Measurements from ENCODE around the gene KIF18A.

- no peak for TF ChIP-seq SIN3A (IDR thresholded peaks at IDR 0.05; ENCODE audit: borderline replicate concordance, insufficient read depth, low read depth, low read length)
- TF ChIP-seq, protein P1, sequence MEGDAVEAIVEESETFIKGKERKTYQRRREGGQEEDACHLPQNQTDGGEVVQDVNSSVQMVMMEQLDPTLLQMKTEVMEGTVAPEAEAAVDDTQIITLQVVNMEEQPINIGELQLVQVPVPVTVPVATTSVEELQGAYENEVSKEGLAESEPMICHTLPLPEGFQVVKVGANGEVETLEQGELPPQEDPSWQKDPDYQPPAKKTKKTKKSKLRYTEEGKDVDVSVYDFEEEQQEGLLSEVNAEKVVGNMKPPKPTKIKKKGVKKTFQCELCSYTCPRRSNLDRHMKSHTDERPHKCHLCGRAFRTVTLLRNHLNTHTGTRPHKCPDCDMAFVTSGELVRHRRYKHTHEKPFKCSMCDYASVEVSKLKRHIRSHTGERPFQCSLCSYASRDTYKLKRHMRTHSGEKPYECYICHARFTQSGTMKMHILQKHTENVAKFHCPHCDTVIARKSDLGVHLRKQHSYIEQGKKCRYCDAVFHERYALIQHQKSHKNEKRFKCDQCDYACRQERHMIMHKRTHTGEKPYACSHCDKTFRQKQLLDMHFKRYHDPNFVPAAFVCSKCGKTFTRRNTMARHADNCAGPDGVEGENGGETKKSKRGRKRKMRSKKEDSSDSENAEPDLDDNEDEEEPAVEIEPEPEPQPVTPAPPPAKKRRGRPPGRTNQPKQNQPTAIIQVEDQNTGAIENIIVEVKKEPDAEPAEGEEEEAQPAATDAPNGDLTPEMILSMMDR (IDR thresholded peaks at IDR 0.05), result no peak
Observed at GRCh38 chr11:28099715-28100114, 8.2 kb downstream of the KIF18A start.

All from Panc1 (cell line).